ENCODE measurements around the gene CCDC181.
"Not testable (repeated sequence)": the region's sequence is repeated elsewhere in the genome, so short reads cannot be mapped to it uniquely, and the experiment has no call there.

CCDC181 gene

DNA sequence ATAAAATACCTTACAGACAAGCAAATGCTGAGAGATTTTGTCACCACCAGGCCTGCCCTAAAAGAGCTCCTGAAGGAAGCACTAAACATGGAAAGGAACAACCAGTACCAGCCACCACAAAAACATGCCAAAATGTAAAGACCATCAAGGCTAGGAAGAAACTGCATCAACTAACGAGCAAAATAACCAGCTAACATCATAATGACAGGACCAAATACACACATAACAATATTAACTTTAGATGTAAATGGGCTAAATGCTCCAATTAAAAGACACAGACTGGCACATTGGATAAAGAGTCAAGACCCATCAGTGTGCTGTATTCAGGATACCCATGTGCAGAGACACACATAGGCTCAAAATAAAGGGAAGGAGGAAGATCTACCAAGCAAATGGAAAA is 24.7 kb downstream of the CCDC181 start:
- not testable (repeated sequence) for H3K4me3 ChIP-seq (ENCODE audit: low read depth, low read length)

DNA sequence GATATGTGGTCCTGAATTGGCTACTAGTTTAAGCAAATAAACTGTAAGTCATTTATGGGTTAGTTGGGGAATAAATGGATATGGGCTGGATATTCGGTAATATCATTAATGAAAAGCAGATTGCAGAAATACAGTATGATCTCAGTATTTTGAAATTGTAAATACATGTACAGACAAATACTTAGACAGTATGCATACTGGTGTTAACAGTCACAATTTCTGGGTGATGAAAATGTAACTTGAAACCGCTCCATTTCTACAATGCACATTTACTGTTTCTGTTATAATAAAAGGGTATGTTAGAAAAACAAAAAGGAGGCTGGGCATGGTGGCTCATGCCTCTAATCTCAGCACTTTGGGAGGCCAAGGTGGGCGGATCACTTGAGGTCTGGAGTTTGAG is 31.3 kb downstream of the CCDC181 start:
- no peak overlapping the region for H3K4me3 ChIP-seq (ENCODE audit: low read depth, low read length)

DNA sequence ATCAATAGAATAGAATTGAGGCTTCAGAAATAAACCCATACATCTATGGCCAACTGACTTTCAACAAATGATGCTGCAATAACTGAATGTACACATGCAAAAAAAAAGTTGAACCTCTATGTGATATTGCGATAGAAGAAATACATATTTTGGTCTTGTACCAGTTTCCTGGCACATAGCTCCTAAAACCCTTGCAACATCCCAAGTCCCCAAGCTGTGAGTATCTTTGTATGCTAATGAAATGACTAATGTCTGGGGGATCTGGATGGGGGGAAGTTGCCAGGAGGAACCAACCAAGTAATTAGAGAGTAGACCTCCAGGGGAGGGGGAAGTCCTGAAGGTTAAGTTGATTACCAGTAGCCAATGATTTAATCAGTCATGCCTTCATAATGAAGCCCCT is 34.9 kb downstream of the CCDC181 start:
- H3K4me3 ChIP-seq (ENCODE audit: low read depth, low read length), result no peak overlapping the region

DNA sequence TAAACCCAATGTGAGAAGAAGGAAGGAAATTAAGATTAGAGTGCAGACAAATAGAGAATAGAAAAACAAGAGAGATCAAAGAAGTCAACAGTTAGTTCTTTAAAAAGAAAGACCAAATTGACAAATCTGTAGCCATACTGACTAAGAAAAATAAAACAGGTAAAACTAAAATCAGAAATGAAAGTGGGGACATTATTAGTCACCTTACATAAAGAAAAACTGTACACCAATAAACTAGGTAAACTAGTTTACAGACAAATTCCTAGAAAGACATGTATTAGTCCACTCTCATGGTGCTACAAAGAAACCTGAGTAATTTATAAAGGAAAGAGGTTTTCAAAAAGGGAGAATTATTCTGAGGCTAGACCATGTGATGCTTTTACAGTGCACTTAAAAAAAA is 37.0 kb downstream of the CCDC181 start:
- H3K4me3 ChIP-seq (ENCODE audit: low read depth, low read length), result no peak overlapping the region

DNA sequence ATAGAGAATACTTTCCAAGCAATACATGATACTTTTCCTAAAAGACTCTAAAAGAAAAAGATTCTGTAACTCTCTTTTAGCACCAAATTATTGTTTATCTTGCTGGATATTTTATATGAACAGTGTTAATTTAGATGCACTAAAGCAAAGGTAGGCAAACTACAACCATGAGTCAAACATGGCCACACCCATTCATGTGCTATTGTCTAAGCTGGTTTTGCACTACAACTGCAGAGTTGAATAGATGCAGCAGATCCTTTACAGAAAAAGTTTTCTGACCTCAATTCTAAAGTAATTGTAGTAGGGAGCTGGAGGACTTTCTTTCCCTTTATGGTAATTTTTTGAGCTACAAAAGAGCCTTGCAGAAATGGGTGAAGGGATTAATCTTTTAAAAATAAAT is 39.9 kb downstream of the CCDC181 start:
- no peak overlapping the region for H3K4me3 ChIP-seq (ENCODE audit: low read depth, low read length)

DNA sequence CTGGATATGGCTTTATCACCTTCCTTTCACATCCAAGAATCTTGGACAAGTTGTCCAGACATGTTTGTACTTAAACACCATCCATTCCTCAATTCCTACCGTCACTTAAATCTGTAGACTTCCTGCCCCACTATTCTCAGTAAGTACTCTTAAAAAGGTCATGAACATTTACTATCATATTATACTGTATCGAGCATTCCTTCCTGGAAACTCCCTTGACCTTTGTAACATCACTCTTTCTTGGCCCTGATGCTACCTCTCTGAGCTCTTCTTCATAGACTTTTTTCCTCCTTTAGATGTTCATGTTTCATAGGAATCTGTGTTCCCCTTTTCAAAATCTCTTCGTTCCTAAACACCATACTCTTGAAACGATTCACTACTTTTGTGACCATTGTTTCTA is 43.8 kb downstream of the CCDC181 start:
- H3K4me3 ChIP-seq (ENCODE audit: low read depth, low read length), result no peak overlapping the region

DNA sequence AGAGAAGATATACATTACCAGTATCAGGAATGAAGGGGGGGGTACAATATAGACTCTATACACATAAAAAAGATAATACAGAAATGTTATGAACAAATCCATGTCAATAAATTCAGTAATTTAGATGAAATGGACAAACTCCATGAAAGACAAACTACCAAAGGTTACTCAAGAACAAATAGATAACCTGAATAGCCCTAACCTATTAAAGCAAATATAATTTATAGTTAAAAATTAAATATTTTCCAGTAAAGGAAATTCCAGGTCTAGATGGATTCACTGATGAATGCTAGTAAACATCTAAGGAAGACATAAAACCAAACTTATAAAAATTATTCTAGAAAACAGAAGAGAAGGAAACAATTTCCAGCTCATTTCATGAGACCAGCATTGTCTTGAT is 46.1 kb downstream of the CCDC181 start:
- H3K4me3 ChIP-seq (ENCODE audit: low read depth, low read length), result no peak overlapping the region

DNA sequence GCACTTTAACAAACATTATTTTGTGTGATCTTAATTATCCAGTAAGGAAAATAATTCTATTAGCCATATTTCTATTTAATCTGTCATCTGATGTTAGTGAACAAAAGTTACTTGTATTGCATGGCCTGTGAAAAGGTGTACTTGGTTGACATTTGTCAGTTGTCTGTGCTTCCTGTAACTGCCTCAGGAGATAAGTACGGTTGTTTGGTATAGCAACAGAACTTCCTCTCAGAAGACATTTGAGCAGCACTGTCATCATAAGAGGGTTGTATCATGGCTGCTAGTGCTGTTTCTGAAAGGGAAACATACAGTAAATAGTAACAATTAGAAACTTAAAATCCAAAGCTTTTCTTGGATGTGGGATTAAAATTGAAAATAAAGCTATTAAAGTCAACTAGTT is 55.9 kb downstream of the CCDC181 start:
- H3K4me3 ChIP-seq (ENCODE audit: low read depth, low read length), result no peak overlapping the region

DNA sequence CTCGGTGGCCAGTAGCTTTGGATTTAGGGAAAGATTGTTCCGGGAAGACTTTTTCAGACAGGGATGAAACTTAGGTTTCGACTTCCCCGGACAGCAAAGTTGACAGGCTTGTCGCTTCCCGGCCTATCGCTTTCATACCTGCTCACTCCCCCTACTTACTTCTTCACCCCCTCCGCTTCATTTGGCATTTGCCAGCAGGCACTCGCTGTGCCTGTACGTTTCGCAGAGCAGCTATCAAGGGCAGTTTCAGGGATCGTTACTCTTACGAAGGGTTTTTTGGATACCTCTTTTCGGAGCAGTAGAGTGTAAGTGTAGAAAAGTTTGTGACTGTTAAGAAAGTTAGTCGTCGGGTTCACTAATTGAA is 58.9 kb downstream of the CCDC181 start:
- H3K4me3 ChIP-seq (ENCODE audit: low read depth, low read length), result peak overlapping the region; percentile 92

DNA sequence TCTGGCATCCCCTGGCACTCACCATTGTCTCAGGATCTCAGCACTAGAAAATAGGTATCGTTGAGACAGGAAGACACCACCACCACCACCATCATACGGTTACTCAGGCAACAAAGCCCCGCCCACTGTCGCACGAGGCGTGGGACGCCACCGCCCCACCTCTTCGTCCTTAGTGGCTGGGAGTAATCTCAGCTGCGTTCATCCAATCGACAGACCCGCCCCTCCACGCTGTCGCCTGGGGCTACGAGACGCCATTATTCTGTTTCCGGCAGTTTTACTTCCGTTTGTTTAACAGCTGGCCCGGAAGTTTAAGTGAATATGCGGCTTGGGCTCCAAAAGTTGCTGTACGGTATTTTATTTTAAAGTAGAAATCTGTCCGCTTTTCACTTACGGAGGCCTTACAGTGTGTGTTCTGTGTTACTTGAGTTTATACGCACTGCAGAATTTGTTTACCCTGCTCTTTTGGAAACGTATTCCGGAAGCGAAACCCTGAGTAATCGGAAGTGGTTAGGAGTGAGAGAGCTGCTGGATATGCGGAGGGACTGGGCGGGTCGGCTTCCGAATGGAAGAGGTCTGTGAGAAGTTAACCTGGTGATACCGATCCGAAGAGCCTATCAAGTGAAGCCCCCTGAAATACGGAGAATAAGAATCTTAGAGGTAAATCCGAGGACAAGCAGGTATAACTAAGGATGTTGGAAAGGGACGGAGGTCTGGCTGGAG is 59.4 kb downstream of the CCDC181 start, which contains the start of the genes BLZF1 and NME7:
BLZF1 (plus strand) TSS at position 510 of the 720 bp plus-strand sequence. CDS start 1,328 bp downstream, outside the sequence.
NME7 (minus strand) TSS at position 112 of the 720 bp plus-strand sequence; CDS start at position 25, 87 bp downstream.
- H3K4me3 ChIP-seq (ENCODE audit: low read depth, low read length), result peak within 1 kb of the TSS; percentile 92

DNA sequence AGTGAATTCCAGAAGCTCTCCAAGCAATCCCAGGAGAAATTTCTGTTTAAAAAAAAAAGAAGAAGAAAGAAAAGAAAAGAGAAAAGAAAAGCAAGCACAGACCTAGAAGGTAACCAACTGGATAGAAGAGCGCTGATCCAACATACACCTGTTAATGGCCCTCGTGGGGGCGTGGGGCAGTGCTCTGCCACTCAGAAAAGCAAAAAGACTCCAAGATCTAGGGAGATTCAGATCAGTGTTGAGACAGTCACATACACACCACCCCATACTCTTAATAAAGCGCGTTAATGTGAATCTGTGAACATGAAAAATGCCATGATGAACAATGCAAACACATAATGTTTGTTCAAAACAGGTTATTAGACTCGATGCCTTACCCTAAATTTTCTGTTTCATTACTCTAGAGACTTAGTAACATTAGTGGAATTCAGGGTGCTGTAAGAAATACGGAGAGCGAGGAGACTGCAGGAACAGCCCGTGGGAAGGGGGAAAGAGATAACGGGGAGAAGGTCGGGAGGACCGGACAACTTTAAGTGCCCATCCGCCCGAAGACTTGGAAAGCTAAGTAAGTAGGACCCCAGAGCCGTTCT is 60.1 kb downstream of the CCDC181 start:
- peak overlapping the region; percentile 92 for H3K4me3 ChIP-seq (ENCODE audit: low read depth, low read length)

DNA sequence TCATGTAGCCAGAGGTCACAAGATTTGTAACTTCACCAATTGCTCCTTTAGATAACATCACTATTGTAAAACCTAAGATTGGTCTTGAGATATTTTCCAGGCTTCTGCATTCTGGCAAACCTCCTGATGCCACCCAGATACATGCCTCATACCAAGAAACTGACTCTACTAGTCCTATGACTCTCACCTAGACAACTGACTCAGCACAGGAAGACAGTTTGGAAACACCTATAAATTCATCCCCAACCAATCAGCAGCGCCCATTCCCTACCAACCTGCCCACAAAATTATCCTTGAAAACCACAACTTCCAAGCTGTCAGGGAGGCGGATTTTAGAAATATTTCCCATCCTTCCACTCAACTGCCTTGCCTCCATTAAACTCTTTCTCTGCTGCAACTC is 62.3 kb downstream of the CCDC181 start:
- H3K4me3 ChIP-seq (ENCODE audit: low read depth, low read length), result no peak overlapping the region

DNA sequence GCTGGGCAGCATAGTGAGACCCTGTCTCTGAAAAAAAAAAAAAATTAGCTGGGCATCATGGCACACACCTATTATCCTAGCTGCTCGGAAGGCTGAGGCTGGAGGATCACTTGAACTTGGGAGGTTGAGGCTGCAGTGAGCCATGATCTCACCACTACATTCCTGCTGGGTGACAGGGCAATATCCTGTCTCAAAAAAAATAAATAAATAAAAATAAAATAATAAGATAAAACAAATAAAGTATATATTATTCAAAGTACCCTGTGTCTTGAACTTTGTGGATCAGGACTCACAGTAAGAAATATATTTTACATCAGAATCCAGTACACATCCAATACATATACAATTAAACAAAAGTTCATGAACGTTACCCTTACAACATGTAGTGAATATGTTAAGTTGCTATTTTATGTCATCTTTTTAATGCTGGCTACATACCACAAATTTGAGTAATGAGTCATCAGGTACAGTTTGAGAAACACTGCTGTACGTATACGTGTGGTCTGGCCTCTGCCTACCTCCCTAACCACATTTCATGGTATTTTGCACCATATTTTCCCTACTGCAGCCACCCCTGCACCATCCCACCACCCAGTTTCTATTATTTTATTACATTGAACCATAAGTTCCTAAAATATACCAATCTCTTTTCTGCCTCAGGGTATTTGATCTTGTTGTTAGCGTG is 64.1 kb downstream of the CCDC181 start:
- H3K4me3 ChIP-seq (ENCODE audit: low read depth, low read length), result no peak overlapping the region

DNA sequence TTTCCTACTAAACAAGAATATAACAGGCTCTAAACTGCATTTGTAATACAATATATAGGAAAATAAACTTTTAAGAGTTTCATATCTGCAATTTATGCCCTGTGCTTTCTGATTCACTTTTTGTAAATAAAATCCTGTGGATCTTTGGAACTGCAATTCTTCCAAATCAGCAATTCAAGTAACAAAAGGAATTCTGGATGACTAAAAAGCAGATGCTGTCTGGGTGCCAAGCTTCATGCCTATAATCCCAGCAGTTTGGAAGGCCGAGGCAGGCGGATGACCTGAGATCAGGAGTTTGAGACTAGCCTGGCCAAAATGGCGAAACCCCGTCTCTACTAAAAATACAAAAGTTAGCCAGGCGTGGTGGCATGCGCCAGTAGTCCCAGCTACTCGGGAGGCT is 66.0 kb downstream of the CCDC181 start:
- H3K4me3 ChIP-seq (ENCODE audit: low read depth, low read length), result no peak overlapping the region

DNA sequence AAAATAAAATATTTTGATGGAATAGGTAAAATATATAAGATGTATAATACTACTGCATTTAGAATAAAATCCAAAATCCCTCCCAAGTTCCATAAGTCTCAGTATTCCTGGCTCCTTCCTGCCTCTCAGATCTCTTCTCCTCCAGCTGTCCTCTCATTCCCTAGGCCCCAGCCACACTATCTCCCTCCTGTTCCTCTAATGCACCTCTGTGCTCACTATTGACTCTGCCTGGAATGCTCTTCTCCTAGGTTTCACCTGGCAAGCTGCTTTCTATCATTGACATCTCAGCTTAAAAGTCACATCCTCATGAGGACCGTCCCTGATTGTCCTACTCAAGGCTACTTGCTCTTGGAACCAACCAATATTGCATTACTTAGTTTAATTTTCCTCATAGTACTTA is 66.9 kb downstream of the CCDC181 start:
- no peak overlapping the region for H3K4me3 ChIP-seq (ENCODE audit: low read depth, low read length)

DNA sequence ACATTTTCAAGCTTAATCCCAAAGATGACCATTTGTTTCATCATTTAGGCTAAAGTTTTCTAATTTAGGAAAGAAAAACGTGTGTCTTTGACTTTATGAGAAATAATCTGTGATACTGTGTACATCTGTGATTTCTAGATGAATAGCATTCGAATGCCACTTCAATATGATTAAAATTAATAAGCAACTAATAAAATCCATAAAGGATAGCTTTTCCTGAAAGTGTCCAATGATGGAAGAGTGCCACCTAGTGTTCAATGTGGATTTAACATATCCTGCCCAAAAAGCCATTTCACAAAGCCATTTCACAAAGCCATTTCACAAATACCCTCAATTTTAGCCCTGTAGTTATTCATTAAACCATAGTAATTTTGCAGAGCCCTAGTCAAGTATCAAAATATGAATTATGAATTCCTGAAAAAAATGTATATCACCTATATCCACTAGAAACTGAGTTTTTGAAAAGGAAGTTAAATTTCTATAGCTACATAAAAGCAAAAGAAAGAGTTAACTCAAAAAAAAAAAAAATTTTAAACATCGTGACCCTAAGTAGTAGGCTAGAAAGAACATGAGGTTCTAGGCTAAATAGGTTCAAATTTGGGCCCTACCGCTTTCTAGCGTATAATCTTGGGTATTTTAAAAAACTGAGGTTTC is 78.8 kb downstream of the CCDC181 start:
- H3K4me3 ChIP-seq (ENCODE audit: low read depth, low read length), result no peak overlapping the region

DNA sequence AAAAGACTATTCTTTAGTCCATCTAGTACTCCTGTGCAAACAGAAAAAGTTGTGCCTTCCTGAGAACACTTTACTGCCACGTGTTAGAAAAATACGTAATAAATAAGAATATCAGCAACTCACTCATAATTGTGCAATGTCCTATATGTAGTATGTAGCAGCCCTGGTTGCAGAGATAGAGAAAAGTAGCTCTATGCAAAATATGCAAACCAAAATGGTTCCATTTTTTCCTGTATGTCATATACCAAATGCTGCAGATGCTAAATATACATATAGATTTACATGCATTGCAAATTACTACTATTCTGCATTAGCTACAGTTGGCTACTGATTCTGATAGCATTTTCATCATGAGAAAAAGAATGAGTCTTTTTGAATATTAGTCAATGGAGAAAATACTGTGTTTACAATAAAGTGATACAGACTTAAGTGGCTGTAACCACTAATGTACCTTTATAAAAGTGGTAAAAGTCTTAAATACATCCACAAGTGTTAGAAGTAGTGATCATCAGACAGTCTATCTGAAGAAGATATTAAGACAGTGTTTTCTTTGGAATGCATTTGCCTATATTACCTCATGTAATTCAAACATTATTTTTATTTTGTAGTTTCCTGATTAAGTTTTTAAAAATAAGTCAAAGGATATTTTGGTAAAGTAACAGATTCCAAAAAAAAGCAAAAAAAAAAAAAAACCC is 79.4 kb downstream of the CCDC181 start:
- H3K4me3 ChIP-seq (ENCODE audit: low read depth, low read length), result no peak overlapping the region

DNA sequence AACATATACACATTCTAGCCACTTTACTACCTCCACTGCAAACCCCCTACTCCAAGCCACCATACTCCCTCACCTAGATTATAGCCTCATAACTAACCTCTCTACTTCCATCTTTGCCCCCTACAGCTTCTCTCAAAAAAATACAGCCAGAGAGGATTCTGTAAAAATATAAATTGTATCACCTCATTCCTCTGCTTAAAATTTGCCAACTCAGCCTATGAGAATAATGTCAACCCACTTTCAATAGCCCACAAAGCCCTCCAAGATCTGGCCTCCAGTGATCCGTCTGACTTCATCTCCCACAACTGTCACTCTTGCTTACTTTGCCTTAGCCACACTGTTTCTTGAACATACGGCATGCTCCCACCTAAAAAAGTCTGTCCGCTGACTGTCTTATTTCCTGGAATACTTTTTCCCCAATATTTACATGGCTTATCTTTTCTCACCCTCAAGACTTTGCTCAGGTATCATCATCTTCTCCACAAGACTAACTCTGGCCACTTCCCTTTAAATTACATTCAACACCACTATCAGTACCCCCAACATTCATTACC is 81.2 kb downstream of the CCDC181 start:
- H3K4me3 ChIP-seq (ENCODE audit: low read depth, low read length), result no peak overlapping the region

DNA sequence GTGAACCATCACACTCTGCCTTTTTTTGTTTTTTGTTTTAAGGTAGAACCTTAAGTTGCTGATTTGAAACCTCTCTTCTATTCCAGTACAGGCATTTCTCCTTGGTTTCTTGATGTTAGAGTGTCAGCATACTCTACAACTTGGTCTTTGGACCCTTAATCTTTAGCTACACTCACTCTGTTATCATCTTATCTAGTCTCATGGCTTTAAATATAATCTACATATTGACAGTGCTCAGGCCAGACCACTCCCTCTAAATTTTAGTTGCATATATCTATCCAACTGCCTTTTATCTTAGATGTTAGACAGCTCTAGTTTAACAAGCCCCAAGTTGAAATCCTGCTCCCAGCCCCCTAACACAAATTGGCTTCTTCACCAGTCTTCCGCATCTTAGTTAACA is 81.8 kb downstream of the CCDC181 start:
- no peak overlapping the region for H3K4me3 ChIP-seq (ENCODE audit: low read depth, low read length)
